ENCODE results near the gene SMIM13. TPM values are rescaled to one million over a fixed set of nuclear protein-coding genes. Genes with fewer than 3 reads are reported as not detected.
"Not testable (repeated sequence)": the region's sequence is repeated elsewhere in the genome, so short reads cannot be mapped to it uniquely, and the experiment has no call there.

The SMIM13 gene
- total RNA-seq, 1 donor from 2014 or later = 12.6 TPM

GRCh38 chr6:11078266-11078665, 15.4 kb upstream of the SMIM13 start:
- intact Hi-C loops (cut with DNase I) = loop anchor here (10.0 kb wide), 1 partner anchor 603 kb away; no protein-coding TSS in a partner anchor
- no peak for DNase-seq (ENCODE audit: low spot score)

- no peak for DNase-seq (ENCODE audit: low spot score)
- intact Hi-C loops (cut with DNase I) = no loop called here
These were observed 13.3 kb upstream of the SMIM13 start for GRCh38 chr6:11080296-11080695.

- no peak for DNase-seq (ENCODE audit: low spot score)
- intact Hi-C loops (cut with DNase I) = no loop called here
These were observed 10.1 kb upstream of the SMIM13 start for GRCh38 chr6:11083491-11083890.

GRCh38 chr6:11083956-11084355, 9.7 kb upstream of the SMIM13 start:
- DNase-seq (ENCODE audit: low spot score) = no peak
- intact Hi-C loops (cut with DNase I) = no loop called here

GRCh38 chr6:11085758-11086435, 7.7 kb upstream of the SMIM13 start:
- intact Hi-C loops (cut with DNase I) = no loop called here
- DNase-seq (ENCODE audit: low spot score) = no peak

- intact Hi-C loops (cut with DNase I) = not testable (repeated sequence)
These were observed 6.4 kb upstream of the SMIM13 start for GRCh38 chr6:11087141-11087812.

GRCh38 chr6:11089695-11090094, 3.9 kb upstream of the SMIM13 start:
- intact Hi-C loops (cut with DNase I) = no loop called here
- DNase-seq (ENCODE audit: low spot score) = no peak

More at GRCh38 chr6:11087141-11087812, 6.4 kb upstream of the SMIM13 start:
- not testable (repeated sequence) for DNase-seq (ENCODE audit: low spot score)

- intact Hi-C loops (cut with DNase I); DNase-seq (ENCODE audit: low spot score): not testable (repeated sequence)
These were observed 2.5 kb upstream of the SMIM13 start for GRCh38 chr6:11091141-11091540.

- intact Hi-C loops (cut with DNase I) = no loop called here
- no peak for DNase-seq (ENCODE audit: low spot score)
These were observed 812 bp upstream of the SMIM13 start for GRCh38 chr6:11092668-11093375.

- intact Hi-C loops (cut with DNase I) = no loop called here
- DNase-seq (ENCODE audit: low spot score) = no peak
These were observed 333 bp upstream of the SMIM13 start for GRCh38 chr6:11093376-11093625.

- intact Hi-C loops (cut with DNase I) = no loop called here
- DNase-seq (ENCODE audit: low spot score) = no peak
These were observed 797 bp downstream of the SMIM13 start for GRCh38 chr6:11094411-11094851.

GRCh38 chr6:11094941-11095340, 1.3 kb downstream of the SMIM13 start:
- intact Hi-C loops (cut with DNase I) = no loop called here
- no peak for DNase-seq (ENCODE audit: low spot score)

GRCh38 chr6:11096109-11096508, 2.5 kb downstream of the SMIM13 start:
- DNase-seq (ENCODE audit: low spot score) = no peak
- intact Hi-C loops (cut with DNase I) = no loop called here

- intact Hi-C loops (cut with DNase I) = no loop called here
- no peak for DNase-seq (ENCODE audit: low spot score)
These were observed 3.8 kb downstream of the SMIM13 start for GRCh38 chr6:11097476-11097875.

- no peak for DNase-seq (ENCODE audit: low spot score)
- intact Hi-C loops (cut with DNase I) = no loop called here
These were observed 4.4 kb downstream of the SMIM13 start for GRCh38 chr6:11098004-11098403.

- intact Hi-C loops (cut with DNase I) = no loop called here
- no peak for DNase-seq (ENCODE audit: low spot score)
These were observed 7.8 kb downstream of the SMIM13 start for GRCh38 chr6:11101417-11101816.

GRCh38 chr6:11103065-11103464, 9.4 kb downstream of the SMIM13 start:
- intact Hi-C loops (cut with DNase I) = no loop called here
- no peak for DNase-seq (ENCODE audit: low spot score)

GRCh38 chr6:11108726-11109125, 15.1 kb downstream of the SMIM13 start:
- intact Hi-C loops (cut with DNase I) = no loop called here

GRCh38 chr6:11110921-11111768, 17.5 kb downstream of the SMIM13 start, which contains the start of gene ERVFRD-1:
TSS of gene ERVFRD-1 (minus strand) at chr6:11111725. CDS start at chr6:11105310, 6,415 bp downstream.
- no peak for DNase-seq (ENCODE audit: low spot score)
- intact Hi-C loops (cut with DNase I) = no loop called here

More at GRCh38 chr6:11108726-11109125, 15.1 kb downstream of the SMIM13 start:
- DNase-seq (ENCODE audit: low spot score) = no peak

Data from cardiac septum (tissue), 1 donor.